Activated T-cell treated with anti-CD3 and anti-CD28 coated beads for 24 hours (primary cell): Measurements from ENCODE around the gene ELMO1.

Source experiments
- DNase-seq: peaks from one replicate; pipeline ENCODE4 v3.0.0-alpha.2; 2020; ENCODE audit warnings: low read depth

Gene ELMO1

GRCh38 chr7:37431413-37431812, 17.3 kb downstream of the ELMO1 start:
- no peak for DNase-seq

GRCh38 chr7:37430640-37431039, 18.0 kb downstream of the ELMO1 start:
- no peak for DNase-seq

- no peak for DNase-seq
Observed at GRCh38 chr7:37430171-37430570, 18.5 kb downstream of the ELMO1 start.

- no peak for DNase-seq
Observed at GRCh38 chr7:37429435-37429791, 19.3 kb downstream of the ELMO1 start.

GRCh38 chr7:37428681-37429434, 19.8 kb downstream of the ELMO1 start:
- DNase-seq = no peak

GRCh38 chr7:37427276-37427940, 21.3 kb downstream of the ELMO1 start:
- no peak for DNase-seq

GRCh38 chr7:37425498-37425897, 23.2 kb downstream of the ELMO1 start:
- DNase-seq = no peak

- DNase-seq = no peak
Observed at GRCh38 chr7:37424995-37425394, 23.7 kb downstream of the ELMO1 start.

- DNase-seq = no peak
Observed at GRCh38 chr7:37424521-37424920, 24.1 kb downstream of the ELMO1 start.

GRCh38 chr7:37421861-37422500, 26.7 kb downstream of the ELMO1 start:
- no peak for DNase-seq

GRCh38 chr7:37420946-37421695, 27.5 kb downstream of the ELMO1 start:
- DNase-seq = no peak

- DNase-seq = no peak
Observed at GRCh38 chr7:37419496-37419895, 29.2 kb downstream of the ELMO1 start.

GRCh38 chr7:37418381-37418780, 30.3 kb downstream of the ELMO1 start:
- no peak for DNase-seq

GRCh38 chr7:37417107-37417474, 31.6 kb downstream of the ELMO1 start:
- no peak for DNase-seq

GRCh38 chr7:37416378-37417106, 32.1 kb downstream of the ELMO1 start:
- no peak for DNase-seq

- no peak for DNase-seq
Observed at GRCh38 chr7:37415629-37416028, 33.0 kb downstream of the ELMO1 start.

GRCh38 chr7:37414352-37414983, 34.2 kb downstream of the ELMO1 start:
- DNase-seq = no peak

GRCh38 chr7:37411444-37412034, 37.1 kb downstream of the ELMO1 start:
- DNase-seq = peak; percentile 31

GRCh38 chr7:37410305-37411229, 38.1 kb downstream of the ELMO1 start:
- DNase-seq = no peak

- DNase-seq = no peak
Observed at GRCh38 chr7:37409461-37409860, 39.2 kb downstream of the ELMO1 start.
